MM.1S (cell line): ENCODE results near the gene ARSA.

Source experiments
- CTCF ChIP-seq: fragments of 300-600 bp; sonication (generic); IDR thresholded peaks from 2 replicates; pipeline ENCODE4 v1.5.1; 2016; ENCODE audit warnings: antibody characterized with exemption, low read length, mixed read lengths
- EZH2 ChIP-seq: fragments of 300-600 bp; sonication (generic); optimal IDR thresholded peaks from 2 replicates; pipeline ENCODE3; 2017; ENCODE audit warnings: low read depth, mild to moderate bottlenecking, antibody characterized with exemption, low read length, mixed read lengths
- EZH2phosphoT487 ChIP-seq: fragments of 300-600 bp; sonication (generic); IDR thresholded peaks from 2 replicates; pipeline ENCODE4 v1.6.1; 2018; ENCODE audit warnings: antibody characterized with exemption, low read length

GRCh38 chr22:50603511-50604255 lies 24.3 kb downstream of the ARSA start:
- TF ChIP-seq CTCF = no peak
- TF ChIP-seq EZH2phosphoT487 = no peak
- no peak for TF ChIP-seq EZH2
